Measurements from ENCODE around the gene ZNRF1. TPM values are rescaled to one million over a fixed set of nuclear protein-coding genes. Genes with fewer than 3 reads are reported as not detected.
A peak's percentile ranks its signal among the peaks of the same experiment; 100 is the strongest.

Gene ZNRF1
- total and polyA plus RNA-seq, 2 experiments from 2014 or later, result 45.3 to 58.7 TPM

DNA sequence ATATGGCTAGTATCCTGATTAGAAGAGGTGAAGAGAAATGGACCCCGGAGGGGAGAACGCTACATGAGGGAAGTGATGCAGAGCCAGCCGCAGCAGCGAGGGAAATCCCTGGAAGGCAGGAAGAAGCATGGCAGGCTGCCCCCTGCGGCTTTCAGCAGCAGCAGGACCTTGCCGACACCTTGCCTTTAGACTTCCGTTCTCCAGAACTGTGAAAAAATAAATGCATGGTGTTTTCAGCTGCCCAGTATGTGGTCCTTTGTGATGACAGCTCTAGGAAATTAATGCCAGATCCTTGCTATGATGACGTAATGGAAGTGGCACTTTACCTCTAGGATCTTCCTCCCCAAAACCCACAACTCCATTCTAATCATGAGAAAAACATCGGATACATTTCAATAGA is 139.8 kb downstream of the ZNRF1 start:
- DNase-seq (ENCODE audit: low read depth in 1 of 2, low spot score in 1 of 2), result peak in 1 of 2 donors; percentile 45

DNA sequence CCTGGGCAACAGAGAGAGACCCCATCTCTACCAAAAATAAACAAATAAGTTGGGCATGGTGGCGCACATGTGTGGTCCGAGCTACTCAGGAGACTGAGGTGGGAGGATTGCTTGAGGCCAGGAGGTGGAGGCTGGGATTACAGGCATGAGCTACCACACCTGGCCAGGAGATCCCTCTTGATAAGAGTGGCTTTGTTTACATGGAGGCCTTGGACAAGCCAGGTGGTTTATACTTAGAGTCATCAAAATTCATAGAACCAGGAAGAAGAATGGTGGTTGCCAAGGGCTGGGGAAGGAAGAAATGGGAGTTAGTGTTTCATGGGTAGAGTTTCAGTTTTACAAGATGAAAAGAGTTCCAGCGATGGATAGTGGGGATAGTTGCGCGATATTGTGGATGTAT is 140.7 kb downstream of the ZNRF1 start:
- no peak for DNase-seq (ENCODE audit: low read depth in 1 of 2, low spot score in 1 of 2)
- Histone ChIP-seq H3K4me3 (no peak overlapping the region), H3K36me3 (no peaks in the 10 kb centered on the region), H3K9me3 (ENCODE audit: low read depth) (no peaks in the 10 kb centered on the region), H3K27ac (no peak overlapping the region), H3K27me3 (no peaks in the 10 kb centered on the region), H3K4me1 (ENCODE audit: low read depth) (no peaks in the 10 kb centered on the region)
- TF ChIP-seq, protein P1, sequence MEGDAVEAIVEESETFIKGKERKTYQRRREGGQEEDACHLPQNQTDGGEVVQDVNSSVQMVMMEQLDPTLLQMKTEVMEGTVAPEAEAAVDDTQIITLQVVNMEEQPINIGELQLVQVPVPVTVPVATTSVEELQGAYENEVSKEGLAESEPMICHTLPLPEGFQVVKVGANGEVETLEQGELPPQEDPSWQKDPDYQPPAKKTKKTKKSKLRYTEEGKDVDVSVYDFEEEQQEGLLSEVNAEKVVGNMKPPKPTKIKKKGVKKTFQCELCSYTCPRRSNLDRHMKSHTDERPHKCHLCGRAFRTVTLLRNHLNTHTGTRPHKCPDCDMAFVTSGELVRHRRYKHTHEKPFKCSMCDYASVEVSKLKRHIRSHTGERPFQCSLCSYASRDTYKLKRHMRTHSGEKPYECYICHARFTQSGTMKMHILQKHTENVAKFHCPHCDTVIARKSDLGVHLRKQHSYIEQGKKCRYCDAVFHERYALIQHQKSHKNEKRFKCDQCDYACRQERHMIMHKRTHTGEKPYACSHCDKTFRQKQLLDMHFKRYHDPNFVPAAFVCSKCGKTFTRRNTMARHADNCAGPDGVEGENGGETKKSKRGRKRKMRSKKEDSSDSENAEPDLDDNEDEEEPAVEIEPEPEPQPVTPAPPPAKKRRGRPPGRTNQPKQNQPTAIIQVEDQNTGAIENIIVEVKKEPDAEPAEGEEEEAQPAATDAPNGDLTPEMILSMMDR (IDR thresholded peaks at IDR 0.05; ENCODE audit: low read depth, low read length), result no peak

More for the DNA sequence above, 139.8 kb downstream of the ZNRF1 start:
- no peaks in the 10 kb centered on the region for H3K4me1 ChIP-seq (ENCODE audit: low read depth)
- H3K27me3 ChIP-seq, result no peaks in the 10 kb centered on the region
- H3K36me3 ChIP-seq, result no peaks in the 10 kb centered on the region
- TF ChIP-seq, protein P1 (IDR thresholded peaks at IDR 0.05; ENCODE audit: low read depth, low read length), result no peak
- no peak overlapping the region for H3K27ac ChIP-seq
- no peak overlapping the region for H3K4me3 ChIP-seq
- H3K9me3 ChIP-seq (ENCODE audit: low read depth), result no peaks in the 10 kb centered on the region

DNA sequence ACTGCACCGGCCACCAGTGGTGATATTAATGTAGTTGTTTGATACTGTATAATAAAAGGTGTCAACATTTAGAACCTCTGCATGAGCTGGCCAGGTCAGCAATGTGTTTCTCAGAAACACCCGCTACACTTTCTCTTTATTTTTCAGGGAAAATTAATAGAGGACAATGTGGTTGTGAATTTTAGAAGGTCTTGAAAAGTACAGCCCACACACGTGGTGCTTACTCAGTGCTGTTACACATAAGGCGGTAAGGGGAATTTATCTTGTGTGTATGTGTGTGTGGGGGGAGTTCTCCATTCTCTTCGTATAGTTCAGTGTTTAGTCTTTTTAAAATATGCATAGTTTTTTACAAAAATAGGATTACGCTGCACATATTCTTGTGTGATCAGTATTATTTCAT is 145.1 kb downstream of the ZNRF1 start:
- TF ChIP-seq, protein P1 (IDR thresholded peaks at IDR 0.05; ENCODE audit: low read depth, low read length), result no peak
- Histone ChIP-seq H3K4me1 (ENCODE audit: low read depth) (no peaks in the 10 kb centered on the region), H3K27me3 (no peaks in the 10 kb centered on the region), H3K4me3 (no peak overlapping the region), H3K9me3 (ENCODE audit: low read depth) (no peaks in the 10 kb centered on the region), H3K36me3 (no peaks in the 10 kb centered on the region), H3K27ac (no peak overlapping the region)
- DNase-seq (ENCODE audit: low read depth in 1 of 2, low spot score in 1 of 2), result no peak

DNA sequence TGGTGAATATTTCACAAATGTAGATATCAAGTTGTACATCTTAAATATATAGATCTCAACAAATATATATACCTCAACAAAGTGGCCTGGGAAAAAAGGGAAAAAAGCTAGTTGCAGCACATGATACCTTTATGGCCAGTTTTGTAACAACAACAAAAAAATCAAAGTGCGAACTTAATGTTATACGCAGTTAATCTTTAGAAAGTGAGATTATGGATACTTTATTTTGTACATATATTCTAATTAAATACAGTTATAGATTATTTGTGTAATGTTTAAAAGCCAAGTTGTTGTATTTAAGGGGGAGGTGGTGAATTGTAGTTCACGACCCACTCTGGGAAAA is 149.1 kb downstream of the ZNRF1 start:
- TF ChIP-seq, protein P1 (IDR thresholded peaks at IDR 0.05; ENCODE audit: low read depth, low read length), result no peak
- Histone ChIP-seq H3K4me1 (ENCODE audit: low read depth) (no peaks in the 10 kb centered on the region), H3K27me3 (no peaks in the 10 kb centered on the region), H3K9me3 (ENCODE audit: low read depth) (no peaks in the 10 kb centered on the region), H3K36me3 (no peaks in the 10 kb centered on the region), H3K4me3 (no peak overlapping the region), H3K27ac (peak overlapping the region; percentile 93)
- no peak for DNase-seq (ENCODE audit: low read depth in 1 of 2, low spot score in 1 of 2)

DNA sequence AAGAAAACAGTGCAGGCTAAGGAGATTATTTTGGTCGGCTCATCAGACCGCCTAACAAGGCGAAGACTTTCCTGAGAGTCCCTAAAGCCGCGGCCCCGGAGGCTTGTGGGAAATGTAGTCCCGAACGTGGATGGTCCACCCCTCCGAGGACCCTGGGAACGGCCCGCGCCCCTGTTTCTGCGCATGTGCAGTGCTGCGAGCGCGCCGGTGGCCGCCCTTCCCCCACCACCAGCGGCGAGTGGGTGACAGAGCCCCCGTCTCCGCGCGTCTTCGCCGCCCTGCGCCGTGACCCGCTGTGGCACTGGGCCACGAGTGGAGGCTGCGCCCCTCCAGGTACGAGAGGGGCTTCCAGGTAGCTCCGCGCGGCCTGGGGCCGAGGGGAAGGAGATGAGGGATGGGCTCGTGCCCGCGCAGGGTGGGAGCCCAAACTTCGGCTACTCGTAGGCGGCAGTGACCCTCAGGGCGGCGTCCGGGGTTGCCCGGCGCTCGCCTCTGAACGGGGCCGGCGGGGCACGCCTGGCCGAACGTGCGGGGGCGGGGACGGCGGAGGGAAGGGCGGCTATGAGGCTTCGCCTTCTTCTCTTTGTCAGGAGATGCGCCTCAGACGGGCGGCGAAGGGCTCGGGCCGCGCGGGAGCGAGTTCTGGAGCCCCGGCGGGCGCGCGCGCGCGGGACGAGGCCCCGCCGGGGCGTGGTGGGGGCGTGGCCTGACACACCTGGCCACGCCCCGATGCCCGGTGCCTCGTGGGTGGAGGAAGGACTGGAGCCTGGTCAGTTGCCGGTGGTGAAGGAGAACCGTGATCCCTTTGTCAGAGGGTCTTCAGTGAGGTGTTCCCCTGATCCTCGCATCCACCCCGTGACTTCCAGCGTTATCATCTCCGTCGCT is 149.7 kb downstream of the ZNRF1 start, which contains the start of gene ZFP1:
Gene ZFP1, plus strand, starts transcription at position 214 of the 885 bp plus-strand sequence. CDS start 4,428 bp downstream, outside the sequence.
- TF ChIP-seq, protein P1 (IDR thresholded peaks at IDR 0.05; ENCODE audit: low read depth, low read length), result no peak
- peak within 1 kb of the TSS; percentile 93 for H3K27ac ChIP-seq
- DNase-seq (ENCODE audit: low read depth in 1 of 2, low spot score in 1 of 2), result peak; percentile 95 to 97
- H3K9me3 ChIP-seq (ENCODE audit: low read depth), result no peaks in the 10 kb centered on the region
- H3K36me3 ChIP-seq, result no peaks in the 10 kb centered on the region
- no peaks in the 10 kb centered on the region for H3K4me1 ChIP-seq (ENCODE audit: low read depth)
- peak within 1 kb of the TSS; percentile 90 for H3K4me3 ChIP-seq
- H3K27me3 ChIP-seq, result no peaks in the 10 kb centered on the region
